ENCODE results near the gene PPP1R3G.
"Not testable (repeated sequence)": the region's sequence is repeated elsewhere in the genome, so short reads cannot be mapped to it uniquely, and the experiment has no call there.

Gene PPP1R3G

GRCh38 chr6:5096482-5096881 is 11.3 kb downstream of the PPP1R3G start:
- no peak for DNase-seq

- DNase-seq: no peak
Measured at GRCh38 chr6:5098501-5099270, 13.5 kb downstream of the PPP1R3G start.

- no peak for DNase-seq
Measured at GRCh38 chr6:5099537-5099936, 14.4 kb downstream of the PPP1R3G start.

- DNase-seq: no peak
Measured at GRCh38 chr6:5100806-5101205, 15.7 kb downstream of the PPP1R3G start.

- no peak for DNase-seq
Measured at GRCh38 chr6:5102267-5102970, 17.3 kb downstream of the PPP1R3G start.

GRCh38 chr6:5103250-5103649 is 18.1 kb downstream of the PPP1R3G start:
- no peak for DNase-seq

DNA sequence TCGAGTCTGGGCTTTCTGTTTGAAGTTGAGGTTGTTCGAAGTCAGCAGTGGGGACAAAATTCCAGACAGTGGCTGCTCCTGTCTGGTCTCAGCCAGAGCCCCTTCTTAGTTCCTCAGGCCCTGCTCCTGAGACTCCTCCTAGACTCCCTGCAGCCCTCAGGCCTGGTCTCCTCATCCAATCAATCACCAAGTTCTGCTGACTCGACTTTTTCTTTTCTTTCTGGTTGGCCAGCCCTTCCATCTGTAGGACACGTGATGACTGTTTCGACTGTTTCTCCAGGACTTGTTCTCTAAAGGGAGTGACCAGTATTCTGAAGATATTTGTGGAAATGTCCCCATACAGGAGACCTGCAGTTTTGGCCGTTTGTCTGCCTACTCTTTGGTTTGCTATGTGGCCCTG is 19.5 kb downstream of the PPP1R3G start:
- no peak for DNase-seq

GRCh38 chr6:5105146-5105545 is 20.0 kb downstream of the PPP1R3G start:
- DNase-seq: no peak

DNA sequence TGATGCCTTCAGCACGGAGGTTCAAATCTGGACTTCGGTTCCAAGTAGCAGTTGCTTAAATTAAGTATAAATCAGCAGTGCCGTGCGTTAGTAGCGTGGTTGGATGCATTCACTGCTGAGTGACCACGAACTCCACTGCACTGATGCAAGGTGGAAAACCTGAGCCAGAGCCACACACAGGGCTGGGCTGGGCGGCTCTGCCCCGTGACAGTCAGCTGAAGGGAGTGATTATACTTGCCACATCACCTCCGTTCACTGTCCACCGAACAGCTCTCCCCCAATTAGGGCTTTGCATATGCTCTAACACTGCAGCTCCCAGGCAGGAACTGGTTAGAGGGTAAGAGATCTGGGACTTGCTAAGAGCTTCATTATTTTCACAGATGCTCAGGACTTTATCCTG is 22.2 kb downstream of the PPP1R3G start:
- no peak for DNase-seq

DNA sequence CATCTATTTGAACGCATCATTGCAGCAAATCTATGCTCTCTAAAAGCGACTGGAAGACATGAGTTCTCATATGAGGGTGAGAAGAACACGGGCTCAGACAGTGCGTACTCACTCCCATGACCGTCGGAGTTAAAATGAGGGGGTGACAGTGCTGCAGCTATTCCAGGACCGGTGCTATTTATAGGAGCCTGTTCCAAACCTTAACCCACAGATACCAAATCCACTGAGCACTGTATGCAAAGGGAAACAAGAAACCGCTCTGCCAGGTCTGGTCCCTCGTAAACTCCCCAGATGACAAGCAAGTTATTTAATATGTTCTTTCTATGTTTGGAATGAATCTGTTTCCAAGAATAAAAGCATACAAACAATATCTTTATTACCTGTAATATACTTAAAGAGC is 22.9 kb downstream of the PPP1R3G start:
- DNase-seq: no peak

DNA sequence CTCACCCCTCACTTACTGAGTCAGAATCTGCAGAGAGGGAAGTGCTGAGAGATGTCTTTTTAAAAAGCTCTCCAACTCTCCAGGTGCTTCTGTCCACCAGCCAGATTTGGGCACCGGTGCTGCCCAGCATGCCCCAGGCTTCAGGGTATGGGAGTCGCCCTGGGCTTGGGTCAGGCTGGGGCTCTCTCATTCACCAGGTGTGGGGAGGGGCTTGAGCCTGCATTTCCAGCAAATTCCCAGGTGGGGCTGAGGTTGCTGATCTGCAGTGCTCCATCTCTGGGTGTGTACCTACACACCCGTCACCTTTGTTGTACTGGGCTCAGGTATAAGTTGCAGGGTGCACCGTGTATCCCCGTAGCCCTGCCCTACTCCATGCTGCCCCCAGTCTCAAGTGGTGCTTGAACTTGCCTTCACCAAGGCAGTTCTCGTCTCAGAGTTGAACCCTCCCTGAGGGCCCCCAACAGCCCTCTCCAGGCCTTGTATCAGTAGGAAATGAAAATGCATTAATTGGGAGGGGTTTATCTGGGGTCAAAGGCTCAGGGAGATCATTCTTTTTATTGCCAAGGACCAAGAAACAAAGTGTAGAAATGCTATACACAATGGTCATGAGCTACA is 23.5 kb downstream of the PPP1R3G start:
- DNase-seq: no peak

GRCh38 chr6:5109436-5109835 is 24.3 kb downstream of the PPP1R3G start:
- DNase-seq: no peak

DNA sequence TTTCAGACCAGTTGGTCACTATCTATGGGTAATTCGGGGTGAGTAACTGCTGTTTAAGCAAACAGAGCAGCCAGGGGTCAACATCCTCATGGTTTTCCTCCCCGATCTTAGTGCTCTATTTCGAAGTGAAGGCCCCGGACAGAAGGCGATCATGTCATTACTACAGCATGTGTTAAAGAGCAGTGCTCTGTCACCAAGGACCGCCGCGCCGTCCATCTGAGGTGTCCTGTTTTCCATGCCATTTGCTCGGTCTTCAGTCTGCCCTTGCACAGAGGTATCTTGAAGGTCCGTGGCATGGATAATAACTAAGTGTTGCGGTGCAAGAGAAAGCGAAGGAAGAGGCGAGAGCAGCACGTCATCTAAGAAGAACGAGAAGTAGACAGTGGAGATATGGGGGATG is 25.1 kb downstream of the PPP1R3G start:
- no peak for DNase-seq

- DNase-seq: no peak
Measured at GRCh38 chr6:5111626-5112025, 26.5 kb downstream of the PPP1R3G start.

GRCh38 chr6:5112066-5112799 is 27.1 kb downstream of the PPP1R3G start:
- DNase-seq: no peak

DNA sequence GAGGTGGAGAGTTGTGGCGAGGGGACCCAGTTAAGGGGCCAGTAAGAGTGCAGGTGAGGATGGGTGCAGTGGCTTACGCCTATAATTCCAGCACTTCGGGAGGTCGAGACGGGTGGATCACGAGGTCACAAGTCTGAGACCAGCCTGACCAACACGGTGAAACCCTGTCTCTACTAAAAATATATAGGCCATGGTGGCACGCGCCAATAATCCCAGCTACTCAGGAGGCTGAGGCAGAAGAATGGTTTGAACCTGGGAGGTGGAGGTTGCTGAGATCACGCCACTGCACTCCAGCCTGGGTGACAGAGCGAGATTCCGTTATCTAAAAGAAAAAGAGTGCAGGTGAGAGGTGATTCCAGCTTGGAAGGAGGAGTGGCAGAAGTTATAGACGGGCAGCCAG is 28.0 kb downstream of the PPP1R3G start:
- no peak for DNase-seq

DNA sequence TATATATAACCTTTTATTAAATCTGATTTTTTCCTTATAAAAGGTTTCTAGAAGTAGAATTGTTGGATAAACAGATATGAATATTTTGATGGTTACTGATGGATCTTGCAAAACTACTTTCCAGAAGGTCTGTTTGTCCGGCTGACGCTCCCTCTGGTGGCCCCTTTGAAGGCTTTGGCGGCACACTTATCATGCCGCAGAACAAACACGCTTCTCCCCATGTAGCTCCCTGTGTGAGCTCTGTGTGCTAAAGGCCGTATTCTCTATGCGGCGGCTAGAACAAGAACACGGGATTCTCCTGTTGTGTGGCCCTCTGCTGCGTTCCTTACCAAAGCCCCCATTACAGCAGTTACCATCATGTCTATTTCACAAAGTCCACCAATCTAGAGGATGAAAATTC is 30.0 kb downstream of the PPP1R3G start:
- DNase-seq: no peak

DNA sequence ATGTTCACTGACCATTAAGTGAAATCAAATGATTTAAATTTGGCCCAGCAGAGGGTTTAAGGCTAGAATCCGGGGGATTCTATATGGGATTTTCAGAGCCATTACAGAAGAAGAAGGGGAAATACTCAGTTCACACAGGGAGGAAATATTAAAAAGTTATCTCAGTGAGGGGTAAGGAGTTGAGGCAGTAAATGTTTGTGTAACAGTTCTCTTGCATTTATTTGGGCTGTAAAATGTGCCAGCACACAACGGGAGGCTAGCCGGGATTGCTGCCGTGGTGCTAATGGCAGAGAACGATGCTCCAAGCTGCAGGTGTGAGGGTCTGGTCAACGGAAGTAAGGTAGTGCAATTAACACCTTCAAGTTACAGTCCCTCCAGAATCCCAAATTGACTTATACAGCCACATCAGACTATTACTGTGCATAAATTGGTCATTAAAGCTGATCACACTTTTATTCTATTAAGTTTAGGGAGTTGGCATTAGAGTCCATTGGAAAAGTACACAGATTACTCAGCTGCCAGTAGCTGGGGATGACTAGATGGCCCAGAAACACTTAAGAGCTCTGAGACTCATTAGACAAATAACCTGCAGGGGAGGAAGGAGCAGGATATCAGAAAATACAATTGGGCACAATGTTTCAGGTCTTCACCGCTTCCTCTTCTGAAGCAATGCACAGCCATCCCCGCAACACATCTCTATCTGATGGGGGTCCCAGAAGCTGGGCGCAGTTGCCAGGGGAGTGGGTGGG is 31.3 kb downstream of the PPP1R3G start:
- no peak for DNase-seq

DNA sequence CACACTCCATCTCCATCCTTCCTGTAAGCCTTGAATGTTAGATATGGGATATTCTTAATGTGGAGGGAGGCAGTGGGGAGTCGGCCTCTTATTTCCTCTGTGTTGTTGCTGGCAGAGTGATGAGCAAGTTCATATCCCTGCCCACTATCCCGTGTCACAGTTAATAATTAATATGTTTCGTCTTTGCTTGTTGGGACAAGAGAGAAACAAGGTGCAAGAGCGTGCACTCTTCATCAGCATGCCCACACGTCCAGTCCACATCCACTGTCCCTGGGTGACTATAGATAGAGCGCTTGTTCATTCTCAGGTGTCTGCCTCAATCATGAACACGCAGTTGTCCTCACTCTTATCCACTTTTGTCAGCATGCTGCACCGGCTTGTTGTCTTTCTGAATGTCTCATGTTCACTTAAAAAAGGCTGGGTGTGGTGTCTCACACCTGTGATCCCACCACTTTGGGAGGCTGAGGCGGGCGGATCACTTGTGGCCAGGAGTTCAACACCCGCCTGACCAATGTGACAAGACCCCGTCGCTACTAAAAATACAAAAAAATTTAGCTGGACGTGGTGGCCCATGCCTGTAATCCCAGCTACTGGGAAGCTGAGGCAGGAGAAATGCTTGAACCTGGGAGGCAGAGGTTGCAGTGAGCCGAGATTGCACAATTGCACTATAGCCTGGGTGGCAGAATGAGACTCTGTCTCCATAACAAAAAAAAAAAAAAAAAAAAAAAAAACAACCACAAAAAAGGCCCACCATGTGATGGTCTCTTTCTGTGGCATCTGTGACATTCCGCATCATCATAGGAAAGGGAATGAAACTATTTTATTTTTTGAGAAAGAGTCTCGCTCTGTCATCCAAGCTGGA is 34.2 kb downstream of the PPP1R3G start:
- no peak for DNase-seq

GRCh38 chr6:5120011-5120410 is 34.9 kb downstream of the PPP1R3G start:
- no peak for DNase-seq

DNA sequence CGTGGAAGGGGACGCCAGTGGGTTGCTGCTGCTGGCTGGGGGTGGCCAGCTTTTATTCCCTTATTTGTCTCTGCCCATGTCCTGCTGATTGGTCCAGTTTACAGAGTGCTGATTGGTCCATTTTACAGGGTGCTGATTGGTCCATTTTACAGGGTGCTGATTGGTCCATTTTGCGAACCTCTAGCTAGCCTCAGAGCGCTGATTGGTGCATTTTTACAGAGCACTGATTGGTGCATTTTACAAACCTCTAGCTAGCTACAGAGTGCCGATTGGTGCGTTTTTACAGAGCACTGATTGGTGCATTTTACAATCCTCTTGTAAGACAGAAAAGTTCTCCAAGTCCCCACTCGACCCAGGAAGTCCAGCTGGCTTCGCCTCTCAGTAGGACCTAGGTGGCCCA is 35.4 kb downstream of the PPP1R3G start:
- not testable (repeated sequence) for DNase-seq

DNA sequence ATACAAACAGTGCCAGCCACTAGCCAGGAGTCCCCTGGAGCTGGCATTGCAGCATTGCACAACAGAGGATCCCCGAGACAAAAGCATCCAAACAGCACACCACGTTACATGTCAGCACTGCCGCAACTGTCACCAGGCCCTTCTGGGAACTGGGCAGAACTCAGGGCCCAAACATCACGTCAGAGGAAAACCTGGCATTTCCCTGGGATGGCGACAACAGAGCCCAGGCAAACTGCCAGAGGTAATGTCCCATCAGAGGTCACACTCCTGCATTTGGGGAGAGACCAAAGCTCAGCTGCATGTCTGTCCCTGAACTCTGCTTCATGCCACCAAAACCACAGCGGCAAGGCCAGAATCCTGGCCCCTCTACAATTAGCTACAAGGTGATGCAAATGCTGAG is 36.3 kb downstream of the PPP1R3G start:
- DNase-seq: no peak
